Left kidney (tissue), 2 donors: ENCODE data around the gene PSMD13. TPM values are rescaled to one million over a fixed set of nuclear protein-coding genes. Genes with fewer than 3 reads are reported as not detected.
"Not testable (repeated sequence)": the region's sequence is repeated elsewhere in the genome, so short reads cannot be mapped to it uniquely, and the experiment has no call there.

ENCODE experiments used
- DNase-seq: peaks from one replicate; pipeline ENCODE4 v3.0.0-alpha.2; 2013
- polyA plus RNA-seq: library from polyadenylated mRNA; unstranded; fragments of 120-200 nt; gene quantifications from one replicate; pipeline ENCODE4 v1.2.1, GENCODE V29; 2013; ENCODE audit not compliant: insufficient read length

Gene PSMD13
- polyA plus RNA-seq, 1 donor, result 156 TPM

DNA sequence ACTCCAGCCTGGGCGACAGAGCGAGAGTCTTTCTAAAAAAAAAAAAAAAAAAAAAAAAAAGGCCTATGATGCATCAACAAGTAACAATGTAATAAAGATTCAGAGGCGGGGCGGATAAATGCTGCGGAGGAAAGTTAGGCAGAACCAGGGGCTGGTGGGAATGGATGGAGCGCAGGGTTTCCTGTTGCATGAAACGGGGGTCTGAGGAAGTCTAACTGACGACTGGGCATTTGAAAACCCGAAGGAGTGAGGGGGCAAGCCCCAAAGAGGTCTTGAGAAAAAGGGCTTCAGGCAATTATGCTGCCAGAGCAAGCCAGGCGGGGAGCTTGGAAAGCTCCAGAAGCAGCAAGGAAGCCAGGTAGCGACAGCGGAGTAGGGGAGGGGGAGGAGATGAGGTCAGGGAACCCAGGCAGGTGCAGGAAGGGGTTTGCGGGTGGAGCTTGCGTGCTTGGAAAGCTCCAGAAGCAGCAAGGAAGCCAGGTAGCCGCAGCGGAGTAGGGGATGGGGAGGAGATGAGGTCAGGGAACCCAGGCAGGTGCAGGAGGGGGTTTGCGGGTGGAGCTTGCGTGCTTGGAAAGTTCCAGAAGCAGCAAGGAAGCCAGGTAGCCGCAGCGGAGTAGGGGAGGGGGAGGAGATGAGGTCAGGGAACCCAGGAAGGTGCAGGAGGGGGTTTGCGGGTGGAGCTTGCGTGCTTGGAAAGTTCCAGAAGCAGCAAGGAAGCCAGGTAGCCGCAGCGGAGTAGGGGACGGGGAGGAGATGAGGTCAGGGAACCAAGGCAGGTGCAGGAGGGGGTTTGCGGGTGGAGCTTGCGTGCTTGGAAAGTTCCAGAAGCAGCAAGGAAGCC, 50.4 kb downstream of the PSMD13 start:
- not testable (repeated sequence) for DNase-seq

GRCh38 chr11:287821-288477, 51.2 kb downstream of the PSMD13 start:
- no peak for DNase-seq

- DNase-seq, result no peak
Measured at GRCh38 chr11:288478-289397, 52.0 kb downstream of the PSMD13 start, which contains the start of gene PGGHG. Gene PGGHG, plus strand, starts transcription at chr11:289126. Its CDS starts 691 bp downstream, at chr11:289817.

GRCh38 chr11:289398-289711, 52.6 kb downstream of the PSMD13 start:
- DNase-seq, result no peak

- no peak for DNase-seq
Measured at GRCh38 chr11:289712-290620, 53.2 kb downstream of the PSMD13 start.

GRCh38 chr11:290621-291231, 54.0 kb downstream of the PSMD13 start:
- no peak for DNase-seq

DNA sequence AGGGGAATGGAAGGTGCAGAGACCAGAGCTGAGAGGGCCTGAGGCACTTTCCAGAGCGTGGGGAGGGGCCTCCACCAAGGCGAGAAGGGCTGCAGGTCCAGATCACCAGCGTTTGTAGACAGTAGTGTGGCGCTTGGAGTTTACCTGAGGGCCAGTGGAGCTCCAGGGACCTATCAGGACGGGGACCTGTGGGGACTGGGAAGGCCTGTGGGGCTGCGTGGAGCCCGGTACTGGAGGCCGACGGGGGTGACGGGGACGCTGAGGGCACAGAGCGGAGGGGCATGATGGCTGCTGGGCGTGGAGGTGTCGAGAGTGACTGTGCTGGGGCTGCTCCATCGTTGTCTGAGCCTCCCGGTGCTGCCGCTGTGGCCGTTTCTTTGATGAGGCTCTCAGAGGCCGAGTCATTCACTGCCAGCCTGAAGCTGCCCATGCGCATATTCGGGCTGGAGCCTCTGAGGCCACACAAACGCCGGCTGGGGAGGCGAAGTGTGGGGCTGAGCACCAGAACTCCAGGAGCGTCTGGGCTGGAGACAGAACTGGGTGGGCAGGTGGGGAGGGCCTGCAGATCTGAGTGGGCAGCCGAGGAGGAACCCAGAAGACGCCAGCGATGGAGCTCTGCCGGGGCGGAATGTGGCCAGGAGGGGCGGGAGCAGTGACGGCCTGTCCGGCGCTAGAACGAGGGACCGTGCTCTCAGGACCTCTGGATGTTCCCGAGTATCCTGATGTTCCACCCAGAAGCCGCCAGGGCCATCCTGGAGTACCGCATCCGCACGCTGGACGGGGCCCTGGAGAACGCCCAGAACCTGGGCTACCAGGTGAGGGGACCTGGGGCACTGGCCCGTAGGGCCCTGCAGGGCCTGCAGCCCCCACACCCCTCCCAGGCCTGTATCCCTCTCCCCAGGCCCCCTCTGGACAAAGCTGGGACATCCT, 54.8 kb downstream of the PSMD13 start:
- DNase-seq, result no peak

DNA sequence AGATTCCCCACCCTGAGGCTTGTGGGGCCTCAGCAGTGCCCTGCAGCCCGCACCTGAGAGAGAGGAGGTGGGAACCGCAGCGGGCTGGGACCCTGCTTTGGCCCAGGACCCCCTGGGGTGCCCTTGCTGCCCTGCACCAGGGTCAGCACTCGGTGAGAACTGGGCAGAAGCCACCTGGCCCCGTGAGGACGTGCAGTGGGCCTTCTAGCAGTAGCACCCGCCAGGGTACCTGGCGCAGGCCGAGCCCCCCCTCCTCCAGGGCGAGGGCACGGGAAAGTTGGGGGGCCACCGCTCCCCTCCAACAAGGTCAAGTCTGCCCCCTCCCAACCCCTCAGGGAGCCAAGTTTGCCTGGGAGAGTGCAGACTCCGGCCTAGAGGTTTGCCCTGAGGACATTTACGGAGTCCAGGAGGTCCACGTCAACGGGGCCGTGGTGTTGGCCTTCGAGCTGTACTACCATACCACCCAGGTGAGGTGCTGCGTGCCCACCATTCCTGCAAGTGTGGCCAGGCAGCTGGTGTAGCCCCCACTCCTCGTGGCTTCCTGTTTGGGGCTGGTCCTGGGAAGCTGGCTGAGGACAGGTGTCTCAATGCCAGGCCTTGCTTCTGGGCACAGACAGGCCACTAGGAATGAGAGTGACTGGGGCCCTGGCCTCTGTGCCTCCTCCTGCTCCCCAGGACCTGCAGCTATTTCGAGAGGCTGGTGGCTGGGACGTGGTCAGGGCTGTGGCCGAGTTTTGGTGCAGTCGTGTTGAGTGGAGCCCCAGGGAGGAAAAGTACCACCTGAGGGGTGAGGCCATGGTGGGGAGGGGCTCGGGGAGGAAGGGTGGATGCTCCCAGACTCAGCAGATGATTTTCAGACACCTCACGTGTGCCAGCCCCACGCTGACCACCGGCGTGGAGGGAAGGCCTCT, 55.7 kb downstream of the PSMD13 start:
- DNase-seq, result no peak

DNA sequence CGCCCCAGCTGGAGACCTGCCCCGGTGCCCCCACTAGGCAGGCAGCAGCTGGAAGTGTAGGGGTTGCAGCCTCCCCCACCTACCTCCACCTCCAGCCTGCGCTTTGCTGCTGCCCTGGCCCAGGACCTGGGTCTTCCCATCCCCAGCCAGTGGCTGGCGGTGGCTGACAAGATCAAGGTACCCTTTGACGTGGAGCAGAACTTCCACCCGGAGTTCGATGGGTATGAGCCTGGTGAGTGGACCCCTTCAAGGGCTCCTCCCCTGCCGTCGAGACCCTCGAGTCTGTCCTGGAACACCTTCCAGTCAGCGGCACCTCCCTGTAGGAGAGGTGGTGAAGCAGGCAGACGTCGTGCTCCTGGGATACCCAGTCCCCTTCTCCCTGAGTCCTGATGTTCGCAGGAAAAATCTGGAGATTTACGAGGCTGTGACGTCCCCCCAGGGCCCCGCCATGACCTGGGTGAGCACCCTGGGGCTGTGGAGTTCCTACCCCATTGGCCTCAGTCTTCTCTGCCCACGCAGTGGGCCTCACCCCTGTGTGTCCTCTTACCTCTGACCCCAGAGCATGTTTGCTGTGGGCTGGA, 56.6 kb downstream of the PSMD13 start:
- DNase-seq, result no peak

GRCh38 chr11:293852-294661, 57.3 kb downstream of the PSMD13 start:
- no peak for DNase-seq

- no peak for DNase-seq
Measured at GRCh38 chr11:294780-295179, 58.0 kb downstream of the PSMD13 start.

GRCh38 chr11:295351-296170, 58.8 kb downstream of the PSMD13 start:
- no peak for DNase-seq

GRCh38 chr11:296171-297050, 59.6 kb downstream of the PSMD13 start:
- DNase-seq, result no peak

DNA sequence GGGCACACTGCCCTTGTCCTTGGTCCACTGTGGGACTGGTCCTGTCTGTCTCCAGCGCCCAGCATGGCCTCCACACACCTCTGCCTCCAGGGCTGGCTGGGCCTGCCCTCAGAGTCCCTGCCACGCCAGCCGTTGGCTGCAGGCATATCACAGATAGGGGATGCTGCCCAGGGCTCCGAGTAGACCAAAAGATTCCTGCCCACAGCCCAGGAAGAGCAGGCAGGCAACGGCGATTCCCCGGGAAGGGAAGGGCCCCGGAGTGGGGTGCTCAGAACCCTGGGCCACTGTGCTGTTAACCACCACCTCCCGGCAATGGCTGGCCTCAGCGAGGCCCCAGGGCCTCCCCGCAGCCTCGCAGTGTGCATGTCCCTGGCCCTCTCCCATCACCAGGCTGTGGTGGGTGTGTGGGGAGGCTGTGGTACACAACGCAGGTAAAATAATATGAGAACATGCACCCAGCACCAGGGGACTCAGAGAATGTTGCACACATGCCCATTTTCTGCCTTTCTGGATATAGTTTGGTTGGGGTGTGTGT, 60.3 kb downstream of the PSMD13 start:
- no peak for DNase-seq
